GM23338 (cell line): ENCODE measurements around the gene FMR1NB. TPM values are rescaled to one million over a fixed set of nuclear protein-coding genes. Genes with fewer than 3 reads are reported as not detected.

Experiments
- ATAC-seq: fragments of 200-7000 bp; cut with Tn5 transposase; 3 replicates; pipeline ENCODE4 v1.9.1; 2020
- DNase-seq: peaks from one replicate; pipeline ENCODE4 v3.0.0-alpha.2; 2015; ENCODE audit warnings: low spot score
- H2AFZ ChIP-seq: fragments of 200-600 bp; sonication (generic); 2 replicates; pipeline ENCODE4 v1.8.0; 2016; ENCODE audit warnings: antibody characterized with exemption, mild to moderate bottlenecking, moderate library complexity
- H3F3A ChIP-seq: fragments of 200-600 bp; sonication (generic); replicated peaks from 2 replicates; pipeline ENCODE4 v1.8.0; 2017; ENCODE audit warnings: antibody characterized with exemption, mixed run types, low read depth
- H3K27ac ChIP-seq: fragments of 200-600 bp; sonication (generic); 2 replicates; pipeline ENCODE4 v1.6.1; 2016; ENCODE audit warnings: low read depth
- H3K27me3 ChIP-seq: fragments of 200-600 bp; sonication (generic); 2 replicates; pipeline ENCODE4 v1.8.0; 2016; ENCODE audit warnings: mild to moderate bottlenecking, mixed run types, moderate library complexity; ENCODE audit not compliant: insufficient read depth
- H3K36me3 ChIP-seq: fragments of 200-600 bp; sonication (generic); 2 replicates; pipeline ENCODE4 v1.8.0; 2016; ENCODE audit warnings: mild to moderate bottlenecking; ENCODE audit not compliant: insufficient read depth
- H3K4me1 ChIP-seq: fragments of 200-600 bp; sonication (generic); 2 replicates; pipeline ENCODE4 v1.8.0; 2016; ENCODE audit warnings: mild to moderate bottlenecking, moderate library complexity; ENCODE audit not compliant: insufficient read depth
- H3K4me2 ChIP-seq: fragments of 200-600 bp; sonication (generic); 2 replicates; pipeline ENCODE4 v1.7.1; 2017; ENCODE audit warnings: mixed run types
- H3K4me3 ChIP-seq: fragments of 200-600 bp; sonication (generic); 2 replicates; pipeline ENCODE4 v1.6.1; 2016; ENCODE audit warnings: mixed run types
- H3K79me2 ChIP-seq: fragments of 200-600 bp; sonication (generic); replicated peaks from 2 replicates; pipeline ENCODE4 v1.8.0; 2017; ENCODE audit warnings: mild to moderate bottlenecking; ENCODE audit not compliant: insufficient read depth
- H3K9me2 ChIP-seq: fragments of 200-600 bp; sonication (generic); 2 replicates; pipeline ENCODE4 v1.8.0; 2017; ENCODE audit not compliant: insufficient read depth
- H4K20me1 ChIP-seq: fragments of 200-600 bp; sonication (generic); replicated peaks from 2 replicates; pipeline ENCODE4 v1.8.0; 2017; ENCODE audit warnings: mild to moderate bottlenecking; ENCODE audit not compliant: insufficient read depth
- H3K27ac Mint-ChIP-seq: 2 replicates; pipeline ENCODE4 v1.8.0; 2020; ENCODE audit warnings: inconsistent platforms, mild to moderate bottlenecking, moderate library complexity, mixed read lengths
- H3K27me3 Mint-ChIP-seq: 3 replicates; pipeline ENCODE4 v1.8.0; 2022; ENCODE audit warnings: low read depth, mild to moderate bottlenecking, moderate library complexity, mixed read lengths, inconsistent platforms; ENCODE audit not compliant: insufficient read depth, poor library complexity
- H3K36me3 Mint-ChIP-seq: 3 replicates; pipeline ENCODE4 v1.8.0; 2021; ENCODE audit warnings: low read depth, mild to moderate bottlenecking, inconsistent platforms, moderate library complexity, mixed read lengths
- H3K4me1 Mint-ChIP-seq: 3 replicates; pipeline ENCODE4 v1.8.0; 2020; ENCODE audit warnings: mild to moderate bottlenecking, inconsistent platforms, mixed read lengths
- H3K4me3 Mint-ChIP-seq: 3 replicates; pipeline ENCODE4 v1.8.0; 2021; ENCODE audit warnings: moderate library complexity, mild to moderate bottlenecking, inconsistent platforms, mixed read lengths
- H3K9me3 Mint-ChIP-seq: 3 replicates; pipeline ENCODE4 v1.8.0; 2020; ENCODE audit warnings: moderate library complexity, mild to moderate bottlenecking, inconsistent platforms, mixed read lengths
- CREB1 ChIP-seq: fragments of 250-450 bp; sonication (Bioruptor Pico); IDR thresholded peaks from 2 replicates; pipeline ENCODE4 v1.5.0; 2020; ENCODE audit warnings: low read depth, mild to moderate bottlenecking, moderate library complexity
- CTCF ChIP-seq, 2 experiments: fragments of 200-600 bp in 1 of 2; sonication (generic) in 1 of 2; conservative IDR thresholded peaks; 2 replicates each; pipeline versions ENCODE4 v1.5.1 to v1.6.1; 2016 to 2017; ENCODE audit warnings: antibody characterized with exemption in 2 of 2, low read depth in 2 of 2, mild to moderate bottlenecking in 2 of 2, moderate library complexity in 1 of 2
- ETS1 ChIP-seq: IDR thresholded peaks from 2 replicates; pipeline ENCODE4 v1.6.1; 2016; ENCODE audit warnings: antibody characterized with exemption
- POLR2AphosphoS5 ChIP-seq: IDR thresholded peaks from 2 replicates; pipeline ENCODE4 v1.6.1; 2016; ENCODE audit warnings: antibody characterized with exemption, low read depth
- STAT1 ChIP-seq: IDR thresholded peaks from one replicate; pipeline ENCODE4 v1.6.1; 2016; ENCODE audit warnings: antibody characterized with exemption; ENCODE audit not compliant: unreplicated experiment
- ZNF331 ChIP-seq: fragments of 250-450 bp; sonication (Bioruptor Pico); IDR thresholded peaks from 2 replicates; pipeline ENCODE4 v1.5.0; 2020; ENCODE audit warnings: low read depth, mild to moderate bottlenecking, moderate library complexity
- polyA plus RNA-seq: library from polyadenylated mRNA; unstranded; fragments of >200 nt; fragmentation: Nextera tagmentation; extraction: Ambion mirVana; gene quantifications from 2 replicates; pipeline ENCODE4 v1.2.1, GENCODE V29; 2016
- total RNA-seq: library from RNA; depleted of rRNA; stranded (reverse); fragments of >200 nt; shearing (Covaris generic); gene quantifications from 2 replicates; pipeline ENCODE4 v1.2.3, GENCODE V29; 2014
- TF ChIP-seq, protein P1 (sequence below): fragments of 250-450 bp; sonication (Bioruptor Pico); IDR thresholded peaks from 2 replicates; pipeline ENCODE4 v1.5.0; 2020; ENCODE audit warnings: mild to moderate bottlenecking, moderate library complexity

Gene FMR1NB
- total and polyA plus RNA-seq, 2 experiments from 2014 or later: not detected

DNA sequence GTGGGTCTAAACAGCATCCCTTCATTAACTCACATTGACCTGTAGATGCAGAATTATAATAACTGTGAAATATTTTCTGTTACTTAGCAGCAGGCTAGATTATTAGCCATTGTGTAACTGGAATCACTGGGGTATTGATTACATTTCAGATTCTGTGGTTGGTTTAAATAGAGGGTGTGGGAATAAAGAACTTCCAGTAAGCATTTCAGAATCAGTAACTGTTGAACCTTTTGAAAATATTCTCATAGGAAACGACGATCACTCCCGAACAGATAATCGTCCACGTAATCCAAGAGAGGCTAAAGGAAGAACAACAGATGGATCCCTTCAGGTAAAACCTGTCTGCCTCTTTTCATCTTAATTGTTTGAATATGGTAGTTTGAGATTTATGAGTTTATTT lies 35.9 kb upstream of the FMR1NB start (continued):
- TF ChIP-seq, protein P1, sequence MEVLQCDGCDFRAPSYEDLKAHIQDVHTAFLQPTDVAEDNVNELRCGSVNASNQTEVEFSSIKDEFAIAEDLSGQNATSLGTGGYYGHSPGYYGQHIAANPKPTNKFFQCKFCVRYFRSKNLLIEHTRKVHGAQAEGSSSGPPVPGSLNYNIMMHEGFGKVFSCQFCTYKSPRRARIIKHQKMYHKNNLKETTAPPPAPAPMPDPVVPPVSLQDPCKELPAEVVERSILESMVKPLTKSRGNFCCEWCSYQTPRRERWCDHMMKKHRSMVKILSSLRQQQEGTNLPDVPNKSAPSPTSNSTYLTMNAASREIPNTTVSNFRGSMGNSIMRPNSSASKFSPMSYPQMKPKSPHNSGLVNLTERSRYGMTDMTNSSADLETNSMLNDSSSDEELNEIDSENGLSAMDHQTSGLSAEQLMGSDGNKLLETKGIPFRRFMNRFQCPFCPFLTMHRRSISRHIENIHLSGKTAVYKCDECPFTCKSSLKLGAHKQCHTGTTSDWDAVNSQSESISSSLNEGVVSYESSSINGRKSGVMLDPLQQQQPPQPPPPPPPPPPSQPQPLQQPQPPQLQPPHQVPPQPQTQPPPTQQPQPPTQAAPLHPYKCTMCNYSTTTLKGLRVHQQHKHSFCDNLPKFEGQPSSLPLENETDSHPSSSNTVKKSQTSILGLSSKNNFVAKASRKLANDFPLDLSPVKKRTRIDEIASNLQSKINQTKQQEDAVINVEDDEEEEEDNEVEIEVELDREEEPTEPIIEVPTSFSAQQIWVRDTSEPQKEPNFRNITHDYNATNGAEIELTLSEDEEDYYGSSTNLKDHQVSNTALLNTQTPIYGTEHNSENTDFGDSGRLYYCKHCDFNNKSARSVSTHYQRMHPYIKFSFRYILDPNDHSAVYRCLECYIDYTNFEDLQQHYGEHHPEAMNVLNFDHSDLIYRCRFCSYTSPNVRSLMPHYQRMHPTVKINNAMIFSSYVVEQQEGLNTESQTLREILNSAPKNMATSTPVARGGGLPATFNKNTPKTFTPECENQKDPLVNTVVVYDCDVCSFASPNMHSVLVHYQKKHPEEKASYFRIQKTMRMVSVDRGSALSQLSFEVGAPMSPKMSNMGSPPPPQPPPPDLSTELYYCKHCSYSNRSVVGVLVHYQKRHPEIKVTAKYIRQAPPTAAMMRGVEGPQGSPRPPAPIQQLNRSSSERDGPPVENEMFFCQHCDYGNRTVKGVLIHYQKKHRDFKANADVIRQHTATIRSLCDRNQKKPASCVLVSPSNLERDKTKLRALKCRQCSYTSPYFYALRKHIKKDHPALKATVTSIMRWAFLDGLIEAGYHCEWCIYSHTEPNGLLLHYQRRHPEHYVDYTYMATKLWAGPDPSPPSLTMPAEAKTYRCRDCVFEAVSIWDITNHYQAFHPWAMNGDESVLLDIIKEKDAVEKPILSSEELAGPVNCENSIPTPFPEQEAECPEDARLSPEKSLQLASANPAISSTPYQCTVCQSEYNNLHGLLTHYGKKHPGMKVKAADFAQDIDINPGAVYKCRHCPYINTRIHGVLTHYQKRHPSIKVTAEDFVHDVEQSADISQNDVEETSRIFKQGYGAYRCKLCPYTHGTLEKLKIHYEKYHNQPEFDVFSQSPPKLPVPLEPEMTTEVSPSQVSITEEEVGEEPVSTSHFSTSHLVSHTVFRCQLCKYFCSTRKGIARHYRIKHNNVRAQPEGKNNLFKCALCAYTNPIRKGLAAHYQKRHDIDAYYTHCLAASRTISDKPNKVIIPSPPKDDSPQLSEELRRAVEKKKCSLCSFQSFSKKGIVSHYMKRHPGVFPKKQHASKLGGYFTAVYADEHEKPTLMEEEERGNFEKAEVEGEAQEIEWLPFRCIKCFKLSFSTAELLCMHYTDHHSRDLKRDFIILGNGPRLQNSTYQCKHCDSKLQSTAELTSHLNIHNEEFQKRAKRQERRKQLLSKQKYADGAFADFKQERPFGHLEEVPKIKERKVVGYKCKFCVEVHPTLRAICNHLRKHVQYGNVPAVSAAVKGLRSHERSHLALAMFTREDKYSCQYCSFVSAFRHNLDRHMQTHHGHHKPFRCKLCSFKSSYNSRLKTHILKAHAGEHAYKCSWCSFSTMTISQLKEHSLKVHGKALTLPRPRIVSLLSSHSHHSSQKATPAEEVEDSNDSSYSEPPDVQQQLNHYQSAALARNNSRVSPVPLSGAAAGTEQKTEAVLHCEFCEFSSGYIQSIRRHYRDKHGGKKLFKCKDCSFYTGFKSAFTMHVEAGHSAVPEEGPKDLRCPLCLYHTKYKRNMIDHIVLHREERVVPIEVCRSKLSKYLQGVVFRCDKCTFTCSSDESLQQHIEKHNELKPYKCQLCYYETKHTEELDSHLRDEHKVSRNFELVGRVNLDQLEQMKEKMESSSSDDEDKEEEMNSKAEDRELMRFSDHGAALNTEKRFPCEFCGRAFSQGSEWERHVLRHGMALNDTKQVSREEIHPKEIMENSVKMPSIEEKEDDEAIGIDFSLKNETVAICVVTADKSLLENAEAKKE (CRISPR knock-in tag): no peak
- TF ChIP-seq STAT1 (no peak), CREB1 (CRISPR knock-in tag) (no peak), ETS1 (no peak), CTCF (conservative IDR thresholded peaks at IDR 0.05; ENCODE audit: low read depth in 2 of 2) (no peak), ZNF331 (CRISPR knock-in tag) (no peak), POLR2AphosphoS5 (no peak)

- H3F3A ChIP-seq: no peaks in the 10 kb centered on the region
- no peaks in the 10 kb centered on the region for H3K9me2 ChIP-seq
- no peak overlapping the region for H3K4me2 ChIP-seq
- H3K4me3 Mint-ChIP-seq: no peak overlapping the region
- H3K27me3 Mint-ChIP-seq: no peaks in the 10 kb centered on the region
- no peaks in the 10 kb centered on the region for H3K4me1 Mint-ChIP-seq
- peaks cover 6% of the 10 kb centered on the region; the same call in 1 of the 2 replicates for H3K36me3 ChIP-seq
- DNase-seq (no peak), ATAC-seq (no peak)
- no peak overlapping the region for H2AFZ ChIP-seq
- H3K4me1 ChIP-seq: no peaks in the 10 kb centered on the region
- H3K27me3 ChIP-seq: no peaks in the 10 kb centered on the region
- H4K20me1 ChIP-seq: 0 out of 2 replicates have a peak, but pooled peaks cover 3% of the 10 kb centered on the region
- no peak overlapping the region for H3K27ac Mint-ChIP-seq
- no peak overlapping the region for H3K27ac ChIP-seq
- peaks cover 34% of the 10 kb centered on the region for H3K36me3 Mint-ChIP-seq
- no peaks in the 10 kb centered on the region for H3K79me2 ChIP-seq
- H3K4me3 ChIP-seq: no peak overlapping the region
- no peaks in the 10 kb centered on the region for H3K9me3 Mint-ChIP-seq
- TF ChIP-seq, protein P1 (CRISPR knock-in tag): no peak
Measured at GRCh38 chrX:147948531-147948930, 32.6 kb upstream of the FMR1NB start.
